Glutamatergic neuron (in vitro differentiated cells): ENCODE measurements around the gene E2F2. TPM values are rescaled to one million over a fixed set of nuclear protein-coding genes. Genes with fewer than 3 reads are reported as not detected.

Experiments used
- DNase-seq: peaks from one replicate; pipeline ENCODE4 v3.0.0; 2022
- H3K27ac Mint-ChIP-seq: one replicate; pipeline ENCODE4 v1.8.0; 2020; ENCODE audit warnings: mild to moderate bottlenecking, mixed read lengths, inconsistent platforms; ENCODE audit not compliant: unreplicated experiment
- H3K27me3 Mint-ChIP-seq: one replicate; pipeline ENCODE4 v1.8.0; 2020; ENCODE audit warnings: mild to moderate bottlenecking, moderate library complexity, mixed read lengths, inconsistent platforms; ENCODE audit not compliant: unreplicated experiment
- H3K36me3 Mint-ChIP-seq: one replicate; pipeline ENCODE4 v1.8.0; 2020; ENCODE audit warnings: mild to moderate bottlenecking, mixed read lengths, inconsistent platforms; ENCODE audit not compliant: unreplicated experiment
- H3K4me1 Mint-ChIP-seq: one replicate; pipeline ENCODE4 v1.8.0; 2020; ENCODE audit warnings: mild to moderate bottlenecking, low read depth, mixed read lengths, inconsistent platforms; ENCODE audit not compliant: unreplicated experiment
- H3K4me3 Mint-ChIP-seq: one replicate; pipeline ENCODE4 v1.8.0; 2020; ENCODE audit warnings: mild to moderate bottlenecking, mixed read lengths, inconsistent platforms; ENCODE audit not compliant: unreplicated experiment
- H3K9me3 Mint-ChIP-seq: one replicate; pipeline ENCODE4 v1.8.0; 2020; ENCODE audit warnings: mild to moderate bottlenecking, moderate library complexity, mixed read lengths, inconsistent platforms; ENCODE audit not compliant: unreplicated experiment
- CTCF ChIP-seq: fragments of 200-600 bp; sonication (generic); IDR thresholded peaks from one replicate; pipeline ENCODE4 v1.5.0; 2021; ENCODE audit not compliant: partially characterized antibody, unreplicated experiment
- total RNA-seq: library from RNA; stranded (reverse); fragmentation: NEBNext Ultra II Directional; extraction: Animal tissue kit (Norgen Biotek cat#: 25700); gene quantifications from one replicate; pipeline ENCODE4 v1.2.1, GENCODE V29; 2021; ENCODE audit not compliant: unreplicated experiment

E2F2 gene
- total RNA-seq, 1 donor from 2014 or later = 5.4 TPM

DNA sequence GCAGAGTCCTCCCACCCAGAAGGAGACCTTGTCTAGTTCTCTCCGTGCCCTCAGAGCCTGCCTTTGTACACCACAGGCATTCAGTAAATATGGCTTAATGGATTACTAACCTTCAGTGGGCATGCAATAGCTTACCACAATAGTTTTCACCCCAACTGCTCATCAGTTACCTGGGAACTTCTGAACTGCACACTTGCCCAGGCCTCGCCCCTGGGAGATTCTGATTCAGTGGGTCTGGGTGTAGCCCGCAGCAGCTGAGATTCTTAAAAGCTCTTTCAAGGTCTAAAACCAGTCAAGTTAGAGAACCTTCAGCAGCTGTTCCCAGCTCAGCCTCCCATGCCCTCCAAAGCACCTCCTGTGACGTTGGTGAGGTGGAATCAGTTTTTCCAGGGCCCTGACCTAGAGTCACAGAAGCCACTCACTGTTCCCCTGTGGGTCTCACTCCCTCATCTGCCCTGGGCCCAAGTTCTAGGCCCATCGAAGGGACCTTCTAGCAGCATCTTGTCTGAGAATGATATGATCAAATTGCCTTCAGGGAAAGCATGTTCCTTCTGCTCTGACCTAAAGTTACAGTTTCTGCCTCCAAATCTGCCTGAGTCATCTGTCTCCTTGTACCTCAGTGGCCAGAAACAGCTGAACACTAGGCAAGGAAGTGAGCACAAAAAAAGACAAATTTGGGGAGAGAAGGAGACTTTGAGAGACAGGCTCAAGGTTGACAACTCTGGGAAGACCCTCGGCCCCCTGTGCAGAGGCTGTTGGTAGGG is 57.8 kb downstream of the E2F2 start:
- Mint-ChIP-seq H3K36me3 (no peaks in the 10 kb centered on the region), H3K4me3 (no peak overlapping the region), H3K9me3 (no peaks in the 10 kb centered on the region), H3K27me3 (peaks cover 4% of the 10 kb centered on the region), H3K27ac (no peak overlapping the region), H3K4me1 (peaks cover 2% of the 10 kb centered on the region)
- DNase-seq = no peak
- TF ChIP-seq CTCF = no peak

GRCh38 chr1:23472351-23473036 is 58.5 kb downstream of the E2F2 start:
- Mint-ChIP-seq H3K36me3 (no peaks in the 10 kb centered on the region), H3K9me3 (no peaks in the 10 kb centered on the region)
- no peak for TF ChIP-seq CTCF

DNA sequence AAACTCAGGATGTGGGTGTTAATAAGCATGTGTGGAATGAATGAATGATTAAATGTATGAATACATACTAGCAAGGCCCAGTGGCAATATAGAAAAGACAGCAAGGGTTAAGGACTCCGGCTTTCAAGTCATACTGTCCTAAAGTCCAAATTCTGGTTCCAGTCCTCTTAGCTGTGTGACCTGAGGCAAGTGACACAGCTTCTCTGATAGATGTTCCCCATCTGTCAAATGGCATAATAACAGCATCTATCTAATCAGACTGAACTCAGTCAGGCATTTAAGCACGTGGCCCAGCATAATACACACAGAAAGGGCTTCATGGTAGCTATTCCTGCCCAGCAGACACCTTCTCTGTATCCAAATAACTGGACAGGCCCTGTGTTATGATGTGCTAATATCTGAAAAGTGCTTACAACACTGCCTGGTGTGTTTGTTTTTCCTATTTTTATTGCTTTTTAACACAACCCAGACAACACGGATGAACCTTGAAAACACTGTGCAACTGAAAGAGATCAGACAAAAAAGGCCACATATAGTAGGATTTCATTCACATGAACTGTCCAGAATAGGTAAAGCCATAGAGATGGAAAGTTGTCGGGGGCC is 59.5 kb downstream of the E2F2 start:
- Mint-ChIP-seq H3K4me3 (no peak overlapping the region), H3K9me3 (no peaks in the 10 kb centered on the region)

More at GRCh38 chr1:23472351-23473036, 58.5 kb downstream of the E2F2 start:
- Mint-ChIP-seq H3K27me3 (peaks cover 4% of the 10 kb centered on the region), H3K4me3 (no peak overlapping the region), H3K27ac (no peak overlapping the region), H3K4me1 (peaks cover 2% of the 10 kb centered on the region)
- no peak for DNase-seq

GRCh38 chr1:23470282-23471070 is 60.6 kb downstream of the E2F2 start:
- no peak for DNase-seq
- H3K27ac Mint-ChIP-seq = no peak overlapping the region
- no peak overlapping the region for H3K4me3 Mint-ChIP-seq
- peaks cover 2% of the 10 kb centered on the region for H3K4me1 Mint-ChIP-seq
- H3K36me3 Mint-ChIP-seq = no peaks in the 10 kb centered on the region
- no peaks in the 10 kb centered on the region for H3K9me3 Mint-ChIP-seq
- no peak for TF ChIP-seq CTCF
- peaks cover 7% of the 10 kb centered on the region for H3K27me3 Mint-ChIP-seq

More for the DNA sequence above, 59.5 kb downstream of the E2F2 start:
- Mint-ChIP-seq H3K4me1 (peaks cover 2% of the 10 kb centered on the region), H3K36me3 (no peaks in the 10 kb centered on the region), H3K27me3 (peaks cover 7% of the 10 kb centered on the region), H3K27ac (no peak overlapping the region)
- no peak for TF ChIP-seq CTCF
- no peak for DNase-seq
